Hepatocyte (in vitro differentiated cells): ENCODE results near the gene MCRIP2. TPM values are rescaled to one million over a fixed set of nuclear protein-coding genes. Genes with fewer than 3 reads are reported as not detected.

ENCODE experiments used
- DNase-seq: peaks from one replicate; pipeline ENCODE4 v3.0.0-alpha.2; 2016; ENCODE audit warnings: low spot score
- H2AFZ ChIP-seq: fragments of 200-600 bp; sonication (generic); 2 replicates; pipeline ENCODE4 v1.6.0; 2016; ENCODE audit warnings: antibody characterized with exemption, mild to moderate bottlenecking
- H3K27ac ChIP-seq: fragments of 200-600 bp; sonication (generic); 2 replicates; pipeline ENCODE4 v1.5.1; 2016; ENCODE audit warnings: mild to moderate bottlenecking
- H3K27me3 ChIP-seq: fragments of 200-600 bp; sonication (generic); 2 replicates; pipeline ENCODE4 v1.6.1; 2016
- H3K36me3 ChIP-seq: fragments of 200-600 bp; sonication (generic); replicated peaks from 2 replicates; pipeline ENCODE4 v1.5.1; 2016; ENCODE audit warnings: low read depth; ENCODE audit not compliant: insufficient read depth
- H3K4me1 ChIP-seq: fragments of 200-600 bp; sonication (generic); 2 replicates; pipeline ENCODE4 v1.5.1; 2016; ENCODE audit warnings: mild to moderate bottlenecking, moderate library complexity; ENCODE audit not compliant: insufficient read depth
- H3K4me2 ChIP-seq: fragments of 200-600 bp; sonication (generic); 2 replicates; pipeline ENCODE4 v1.6.0; 2016
- H3K4me3 ChIP-seq: fragments of 200-600 bp; sonication (generic); 2 replicates; pipeline ENCODE4 v1.5.1; 2016; ENCODE audit warnings: mild to moderate bottlenecking
- H3K79me2 ChIP-seq: fragments of 200-600 bp; sonication (generic); 2 replicates; pipeline ENCODE4 v1.6.0; 2017; ENCODE audit warnings: mild to moderate bottlenecking
- H3K9me2 ChIP-seq: fragments of 200-600 bp; sonication (generic); replicated peaks from 2 replicates; pipeline ENCODE4 v1.6.0; 2017; ENCODE audit warnings: mild to moderate bottlenecking; ENCODE audit not compliant: insufficient read depth
- H3K9me3 ChIP-seq: fragments of 200-600 bp; sonication (generic); 2 replicates; pipeline ENCODE4 v1.5.1; 2016; ENCODE audit warnings: low read depth, mild to moderate bottlenecking
- H4K20me1 ChIP-seq: fragments of 200-600 bp; sonication (generic); 2 replicates; pipeline ENCODE4 v1.6.0; 2016; ENCODE audit warnings: mild to moderate bottlenecking; ENCODE audit not compliant: insufficient read depth, poor library complexity, severe bottlenecking
- CTCF ChIP-seq: fragments of 200-600 bp; sonication (generic); IDR thresholded peaks from 2 replicates; pipeline ENCODE4 v1.5.1; 2016; ENCODE audit warnings: antibody characterized with exemption, mild to moderate bottlenecking; ENCODE audit not compliant: poor library complexity
- EZH2 ChIP-seq: fragments of 200-600 bp; sonication (generic); IDR thresholded peaks from 2 replicates; pipeline ENCODE4 v1.6.1; 2016; ENCODE audit warnings: antibody characterized with exemption, mild to moderate bottlenecking, borderline replicate concordance
- EZH2phosphoT487 ChIP-seq: fragments of 200-600 bp; sonication (generic); IDR thresholded peaks from one replicate; pipeline ENCODE4 v1.6.1; 2018; ENCODE audit warnings: antibody characterized with exemption, mild to moderate bottlenecking, low read depth, moderate library complexity; ENCODE audit not compliant: unreplicated experiment, severe bottlenecking
- WGBS: methylation state at CpG from one replicate; pipeline ENCODE4 v1.1.6; 2016; ENCODE audit warnings: low lambda C conversion rate; ENCODE audit errors: missing lambda C conversion rate; 5-methylcytosine and 5-hydroxymethylcytosine counted together
- polyA plus RNA-seq: library from polyadenylated mRNA; unstranded; fragments of >200 nt; fragmentation: Nextera tagmentation; extraction: Ambion mirVana; gene quantifications from 2 replicates; pipeline ENCODE4 v1.2.1, GENCODE V29; 2016
- total RNA-seq: library from RNA; depleted of rRNA; stranded (reverse); fragments of >200 nt; gene quantifications from 2 replicates; pipeline ENCODE4 v1.2.3, GENCODE V29; 2014

Gene MCRIP2
- total and polyA plus RNA-seq, 2 experiments from 2014 or later: 43.0 to 100 TPM

- peaks cover 12% of the 10 kb centered on the region for H3K4me1 ChIP-seq
- no peaks in the 10 kb centered on the region for H3K27me3 ChIP-seq
- no peak overlapping the region for H2AFZ ChIP-seq
- no peak for DNase-seq
- 93% methylated on average over 36 of the region's 52 CpGs for WGBS
- no peaks in the 10 kb centered on the region for H3K9me2 ChIP-seq
- peaks cover 23% of the 10 kb centered on the region for H3K79me2 ChIP-seq
- no peak overlapping the region for H3K27ac ChIP-seq
- no peaks in the 10 kb centered on the region for H4K20me1 ChIP-seq
- no peak overlapping the region for H3K4me3 ChIP-seq
- TF ChIP-seq CTCF (no peak), EZH2phosphoT487 (no peak), EZH2 (no peak)
- no peaks in the 10 kb centered on the region for H3K36me3 ChIP-seq
- no peak overlapping the region for H3K4me2 ChIP-seq
- H3K9me3 ChIP-seq: no peaks in the 10 kb centered on the region
These were observed 29.1 kb downstream of the MCRIP2 start for GRCh38 chr16:670485-671352.

- Histone ChIP-seq H2AFZ (no peak overlapping the region), H3K79me2 (peaks cover 23% of the 10 kb centered on the region), H3K9me2 (no peaks in the 10 kb centered on the region), H4K20me1 (no peaks in the 10 kb centered on the region), H3K36me3 (no peaks in the 10 kb centered on the region), H3K9me3 (no peaks in the 10 kb centered on the region), H3K27ac (no peak overlapping the region), H3K4me2 (no peak overlapping the region), H3K4me3 (no peak overlapping the region), H3K4me1 (peaks cover 18% of the 10 kb centered on the region), H3K27me3 (no peaks in the 10 kb centered on the region)
- no peak for TF ChIP-seq EZH2
- no peak for TF ChIP-seq EZH2phosphoT487
- no peak for TF ChIP-seq CTCF
- DNase-seq: no peak
- 96% methylated on average over 25 of the region's 40 CpGs for WGBS
These were observed 29.9 kb downstream of the MCRIP2 start for GRCh38 chr16:671353-672131.

- Histone ChIP-seq H3K4me2 (no peak overlapping the region), H3K9me2 (no peaks in the 10 kb centered on the region), H3K4me1 (peaks cover 18% of the 10 kb centered on the region), H3K27ac (no peak overlapping the region), H3K79me2 (peaks cover 23% of the 10 kb centered on the region), H3K4me3 (no peak overlapping the region), H3K36me3 (no peaks in the 10 kb centered on the region), H3K9me3 (no peaks in the 10 kb centered on the region), H2AFZ (no peak overlapping the region), H4K20me1 (no peaks in the 10 kb centered on the region), H3K27me3 (no peaks in the 10 kb centered on the region)
- WGBS: 97% methylated on average over 19 of the region's 19 CpGs
- TF ChIP-seq EZH2phosphoT487 (no peak), EZH2 (no peak), CTCF (no peak)
- DNase-seq: no peak
These were observed 30.7 kb downstream of the MCRIP2 start for GRCh38 chr16:672371-672770.
